PC-3 (cell line): Measurements from ENCODE around the gene KCNT2.

Source experiments
- CTCF ChIP-seq: fragments of 300-600 bp; sonication (generic); conservative IDR thresholded peaks from 2 replicates; pipeline ENCODE4 v1.5.1; 2017; ENCODE audit warnings: antibody characterized with exemption, low read depth, mild to moderate bottlenecking, low read length
- EZH2 ChIP-seq: fragments of 300-600 bp; sonication (generic); IDR thresholded peaks from one replicate; pipeline ENCODE4 v1.6.1; 2017; ENCODE audit warnings: antibody characterized with exemption, mild to moderate bottlenecking, low read length; ENCODE audit not compliant: unreplicated experiment
- EZH2phosphoT487 ChIP-seq: fragments of 300-600 bp; sonication (generic); IDR thresholded peaks from 2 replicates; pipeline ENCODE4 v1.6.1; 2018; ENCODE audit warnings: mild to moderate bottlenecking, antibody characterized with exemption, low read length, borderline replicate concordance

- TF ChIP-seq EZH2 (no peak), CTCF (no peak), EZH2phosphoT487 (no peak)
Observed at GRCh38 chr1:196510451-196510850, 97.8 kb downstream of the KCNT2 start.
